ENCODE measurements around the gene GREM2.

Gene GREM2

GRCh38 chr1:240528591-240528990 is 83.4 kb downstream of the GREM2 start:
- H3K27ac ChIP-seq, result no peak overlapping the region
- no peak for TF ChIP-seq POLR2AphosphoS5 (IDR thresholded peaks at IDR 0.05; ENCODE audit: borderline replicate concordance, low read depth, low read length)
- no peak for TF ChIP-seq FOXP2 (optimal IDR thresholded peaks at IDR 0.05; ENCODE audit: control extremely low read depth, extremely low read length, insufficient read depth)
- no peak for TF ChIP-seq EZH2 (IDR thresholded peaks at IDR 0.05)
- H3K36me3 ChIP-seq (ENCODE audit: insufficient read depth, low read length), result no peaks in the 10 kb centered on the region
- H3K9ac ChIP-seq (ENCODE audit: insufficient read length), result no peak overlapping the region
- no peaks in the 10 kb centered on the region for H3K9me3 ChIP-seq (ENCODE audit: low read depth, low read length)
- no peak overlapping the region for H3K4me3 ChIP-seq
- DNase-seq (ENCODE audit: low read depth, low spot score), result no peak

GRCh38 chr1:240527086-240527485 is 84.9 kb downstream of the GREM2 start:
- Histone ChIP-seq H3K27ac (no peak overlapping the region), H3K9ac (ENCODE audit: insufficient read length) (no peak overlapping the region), H3K36me3 (ENCODE audit: insufficient read depth, low read length) (no peaks in the 10 kb centered on the region), H3K4me3 (no peak overlapping the region), H3K9me3 (ENCODE audit: low read depth, low read length) (no peaks in the 10 kb centered on the region)
- no peak for DNase-seq (ENCODE audit: low read depth, low spot score)
- TF ChIP-seq EZH2 (IDR thresholded peaks at IDR 0.05) (no peak), POLR2AphosphoS5 (IDR thresholded peaks at IDR 0.05; ENCODE audit: borderline replicate concordance, low read depth, low read length) (no peak), FOXP2 (optimal IDR thresholded peaks at IDR 0.05; ENCODE audit: control extremely low read depth, extremely low read length, insufficient read depth) (no peak)

DNA sequence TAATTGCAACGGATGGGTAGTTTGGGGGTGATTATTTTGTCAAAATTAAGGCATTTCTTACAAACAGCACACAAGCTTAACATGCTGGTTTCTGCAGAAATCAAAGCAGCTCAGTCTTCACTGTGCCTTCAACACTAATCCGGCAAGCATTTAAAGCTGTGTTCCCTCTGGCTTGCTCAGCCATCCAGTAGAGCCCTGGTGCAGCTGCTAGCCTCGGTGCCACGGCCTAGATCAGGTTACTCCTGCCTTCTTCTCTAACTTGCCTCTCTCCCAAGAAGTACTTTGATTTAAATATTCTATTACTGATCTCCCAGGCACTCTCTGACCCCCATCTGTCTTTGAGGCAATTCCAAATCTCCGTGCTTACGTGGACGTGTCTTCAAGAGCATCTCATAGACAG is 85.6 kb downstream of the GREM2 start:
- no peaks in the 10 kb centered on the region for H3K9me3 ChIP-seq (ENCODE audit: low read depth, low read length)
- H3K27ac ChIP-seq, result no peak overlapping the region
- no peak for DNase-seq (ENCODE audit: low read depth, low spot score)
- H3K36me3 ChIP-seq (ENCODE audit: insufficient read depth, low read length), result no peaks in the 10 kb centered on the region
- H3K4me3 ChIP-seq, result no peak overlapping the region
- TF ChIP-seq EZH2 (IDR thresholded peaks at IDR 0.05), result no peak
- TF ChIP-seq POLR2AphosphoS5 (IDR thresholded peaks at IDR 0.05; ENCODE audit: borderline replicate concordance, low read depth, low read length), result no peak
- TF ChIP-seq FOXP2 (optimal IDR thresholded peaks at IDR 0.05; ENCODE audit: control extremely low read depth, extremely low read length, insufficient read depth), result no peak
- H3K9ac ChIP-seq (ENCODE audit: insufficient read length), result no peak overlapping the region

DNA sequence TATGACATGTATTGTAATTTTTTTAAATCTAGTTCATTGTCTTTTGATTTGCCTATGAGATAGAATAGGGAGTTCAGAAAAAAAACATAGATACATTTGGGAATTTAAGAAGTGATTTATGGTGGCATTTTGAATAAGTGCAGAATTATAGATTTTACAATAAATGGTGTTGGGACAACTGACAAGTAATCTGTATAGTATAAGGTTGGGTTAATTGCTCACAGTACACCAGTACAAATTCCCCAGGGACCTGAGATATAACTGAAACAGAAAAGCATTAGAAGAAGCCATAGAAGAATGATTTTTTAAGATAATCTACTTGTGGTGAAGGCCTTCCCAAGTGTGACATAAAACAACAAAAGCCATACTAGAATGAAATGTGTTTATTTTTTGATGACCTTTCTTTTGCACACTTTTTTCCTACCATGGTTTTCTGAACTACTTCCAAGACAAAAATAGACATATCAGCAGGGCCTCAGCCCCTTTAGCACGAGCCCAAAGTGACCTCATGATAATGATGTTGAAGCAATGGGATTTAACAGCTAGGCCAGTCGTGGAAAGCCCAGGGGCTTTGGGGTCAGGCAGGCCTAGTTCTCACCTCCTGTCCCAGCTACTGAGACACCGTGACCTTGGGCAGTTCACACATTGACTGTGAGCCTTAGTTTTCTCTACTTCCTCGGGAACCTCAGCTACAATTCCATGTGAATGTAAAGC is 87.4 kb downstream of the GREM2 start:
- H3K4me3 ChIP-seq, result no peak overlapping the region
- H3K9me3 ChIP-seq (ENCODE audit: low read depth, low read length), result no peaks in the 10 kb centered on the region
- no peak overlapping the region for H3K9ac ChIP-seq (ENCODE audit: insufficient read length)
- TF ChIP-seq POLR2AphosphoS5 (IDR thresholded peaks at IDR 0.05; ENCODE audit: borderline replicate concordance, low read depth, low read length) (no peak), EZH2 (IDR thresholded peaks at IDR 0.05) (no peak), FOXP2 (optimal IDR thresholded peaks at IDR 0.05; ENCODE audit: control extremely low read depth, extremely low read length, insufficient read depth) (no peak)
- no peak for DNase-seq (ENCODE audit: low read depth, low spot score)
- H3K36me3 ChIP-seq (ENCODE audit: insufficient read depth, low read length), result no peaks in the 10 kb centered on the region
- no peak overlapping the region for H3K27ac ChIP-seq

- H3K27ac ChIP-seq, result no peak overlapping the region
- TF ChIP-seq POLR2AphosphoS5 (IDR thresholded peaks at IDR 0.05; ENCODE audit: borderline replicate concordance, low read depth, low read length) (no peak), FOXP2 (optimal IDR thresholded peaks at IDR 0.05; ENCODE audit: control extremely low read depth, extremely low read length, insufficient read depth) (no peak), EZH2 (IDR thresholded peaks at IDR 0.05) (no peak)
- no peak overlapping the region for H3K9ac ChIP-seq (ENCODE audit: insufficient read length)
- no peak for DNase-seq (ENCODE audit: low read depth, low spot score)
- H3K4me3 ChIP-seq, result no peak overlapping the region
- no peaks in the 10 kb centered on the region for H3K36me3 ChIP-seq (ENCODE audit: insufficient read depth, low read length)
- no peaks in the 10 kb centered on the region for H3K9me3 ChIP-seq (ENCODE audit: low read depth, low read length)
Observed at GRCh38 chr1:240522122-240522822, 89.7 kb downstream of the GREM2 start.

GRCh38 chr1:240517891-240518290 is 94.1 kb downstream of the GREM2 start:
- TF ChIP-seq EZH2 (IDR thresholded peaks at IDR 0.05), result no peak
- no peak for TF ChIP-seq POLR2AphosphoS5 (IDR thresholded peaks at IDR 0.05; ENCODE audit: borderline replicate concordance, low read depth, low read length)
- TF ChIP-seq FOXP2 (optimal IDR thresholded peaks at IDR 0.05; ENCODE audit: control extremely low read depth, extremely low read length, insufficient read depth), result no peak
- no peak overlapping the region for H3K4me3 ChIP-seq
- no peak overlapping the region for H3K9ac ChIP-seq (ENCODE audit: insufficient read length)
- no peak for DNase-seq (ENCODE audit: low read depth, low spot score)
- no peaks in the 10 kb centered on the region for H3K36me3 ChIP-seq (ENCODE audit: insufficient read depth, low read length)
- H3K9me3 ChIP-seq (ENCODE audit: low read depth, low read length), result no peaks in the 10 kb centered on the region
- no peak overlapping the region for H3K27ac ChIP-seq

DNA sequence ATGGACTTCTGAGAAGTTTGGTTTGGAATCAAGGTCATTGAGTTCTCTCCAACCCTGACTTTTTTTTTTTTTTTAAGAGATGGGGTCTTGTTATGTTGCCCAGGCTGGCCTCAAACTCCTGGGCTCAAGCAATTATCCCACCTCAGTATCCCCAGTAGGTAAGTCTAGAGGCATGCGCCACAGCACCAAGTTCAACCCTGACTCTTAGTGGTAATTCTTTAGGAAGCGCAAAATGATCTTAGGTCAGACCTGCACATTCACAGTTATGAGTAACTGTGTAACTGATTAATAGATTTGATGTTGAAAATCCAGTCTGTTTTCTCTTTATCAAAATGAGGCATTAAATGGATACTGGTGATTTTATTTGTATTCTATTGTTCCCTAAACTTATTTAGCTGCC is 95.9 kb downstream of the GREM2 start:
- H3K27ac ChIP-seq, result no peak overlapping the region
- no peak overlapping the region for H3K4me3 ChIP-seq
- no peak overlapping the region for H3K9ac ChIP-seq (ENCODE audit: insufficient read length)
- H3K9me3 ChIP-seq (ENCODE audit: low read depth, low read length), result no peaks in the 10 kb centered on the region
- H3K36me3 ChIP-seq (ENCODE audit: insufficient read depth, low read length), result no peaks in the 10 kb centered on the region
- no peak for TF ChIP-seq POLR2AphosphoS5 (IDR thresholded peaks at IDR 0.05; ENCODE audit: borderline replicate concordance, low read depth, low read length)
- no peak for TF ChIP-seq EZH2 (IDR thresholded peaks at IDR 0.05)
- no peak for TF ChIP-seq FOXP2 (optimal IDR thresholded peaks at IDR 0.05; ENCODE audit: control extremely low read depth, extremely low read length, insufficient read depth)
- DNase-seq (ENCODE audit: low read depth, low spot score), result no peak

- DNase-seq (ENCODE audit: low read depth, low spot score), result no peak
- H3K36me3 ChIP-seq (ENCODE audit: insufficient read depth, low read length), result no peaks in the 10 kb centered on the region
- no peak for TF ChIP-seq POLR2AphosphoS5 (IDR thresholded peaks at IDR 0.05; ENCODE audit: borderline replicate concordance, low read depth, low read length)
- no peak for TF ChIP-seq EZH2 (IDR thresholded peaks at IDR 0.05)
- no peak for TF ChIP-seq FOXP2 (optimal IDR thresholded peaks at IDR 0.05; ENCODE audit: control extremely low read depth, extremely low read length, insufficient read depth)
- H3K9ac ChIP-seq (ENCODE audit: insufficient read length), result no peak overlapping the region
- H3K4me3 ChIP-seq, result no peak overlapping the region
- H3K27ac ChIP-seq, result no peak overlapping the region
- H3K9me3 ChIP-seq (ENCODE audit: low read depth, low read length), result no peaks in the 10 kb centered on the region
Observed at GRCh38 chr1:240515505-240515904, 96.5 kb downstream of the GREM2 start.

Data from SK-N-MC (cell line).